OCI-LY3 (cell line): ENCODE results near the gene WNT2.

Experiments used
- CTCF ChIP-seq: fragments of 200-600, 300-600 bp; sonication (generic); IDR thresholded peaks from 2 replicates; pipeline ENCODE4 v1.5.1; 2014; ENCODE audit warnings: antibody characterized with exemption, low read length, low read depth
- EZH2phosphoT487 ChIP-seq: fragments of 200-600 bp; shearing (Covaris generic); IDR thresholded peaks from 2 replicates; pipeline ENCODE4 v1.6.1; 2018; ENCODE audit warnings: antibody characterized with exemption, mixed run types, low read depth

DNA sequence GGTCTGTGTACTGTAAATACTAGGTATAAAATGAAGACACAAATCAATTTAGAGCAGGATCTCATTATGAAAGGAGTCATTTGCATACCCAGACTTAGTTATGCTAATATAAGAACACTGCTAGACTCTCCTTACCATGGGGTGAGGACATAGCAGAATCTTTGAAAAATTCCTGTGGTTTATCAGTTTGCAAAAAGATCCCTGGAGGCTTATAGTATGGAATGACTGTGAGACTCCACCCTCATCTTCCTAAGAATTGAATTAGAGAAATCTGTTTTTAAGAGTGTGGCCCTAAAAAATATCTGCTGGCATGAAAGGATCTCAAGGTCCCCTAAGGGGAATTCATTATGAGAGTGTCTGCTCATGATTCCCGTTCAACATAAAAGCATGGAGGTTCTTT, 63.2 kb downstream of the WNT2 start:
- no peak for TF ChIP-seq CTCF
- TF ChIP-seq EZH2phosphoT487 = no peak
